ENCODE data around the gene KDSR.

Gene KDSR

GRCh38 chr18:63292831-63293683 is 73.9 kb downstream of the KDSR start:
- Histone ChIP-seq H3K9ac (ENCODE audit: low read length) (no peak overlapping the region), H3K4me2 (ENCODE audit: low read length) (peak overlapping the region; percentile 57; the same call in 1 of the 2 replicates), H3K79me2 (ENCODE audit: insufficient read depth, low read length) (peaks cover 98% of the 10 kb centered on the region)

GRCh38 chr18:63291278-63291677 is 75.7 kb downstream of the KDSR start:
- no peaks in the 10 kb centered on the region for H3K9me2 ChIP-seq (ENCODE audit: low read depth, low read length)
- no peaks in the 10 kb centered on the region for H3K27me3 ChIP-seq (ENCODE audit: insufficient read depth, low read length)
- H3K27ac ChIP-seq (ENCODE audit: low read depth, low read length, poor library complexity, severe bottlenecking): peak overlapping the region; percentile 78
- peak overlapping the region; percentile 57; the same call in 1 of the 2 replicates for H3K4me2 ChIP-seq (ENCODE audit: low read length)
- peaks cover 98% of the 10 kb centered on the region for H3K79me2 ChIP-seq (ENCODE audit: insufficient read depth, low read length)
- H3K4me1 ChIP-seq (ENCODE audit: insufficient read depth, low read length, severe bottlenecking): peaks cover 99% of the 10 kb centered on the region
- peak overlapping the region; percentile 13 for H3K4me3 ChIP-seq (ENCODE audit: low read depth, low read length, poor library complexity, severe bottlenecking)
- no peaks in the 10 kb centered on the region for H3F3A ChIP-seq (ENCODE audit: insufficient read depth, low read length)
- H2AFZ ChIP-seq (ENCODE audit: low read length): no peak overlapping the region
- TF ChIP-seq EZH2 (IDR thresholded peaks at IDR 0.05; ENCODE audit: borderline replicate concordance, low read length): no peak
- TF ChIP-seq CTCF (IDR thresholded peaks at IDR 0.05; ENCODE audit: low read length): no peak
- H3K36me3 ChIP-seq (ENCODE audit: insufficient read depth, low read length): peaks cover 96% of the 10 kb centered on the region
- no peaks in the 10 kb centered on the region for H4K20me1 ChIP-seq (ENCODE audit: insufficient read depth, low read length)
- no peaks in the 10 kb centered on the region for H3K9me3 ChIP-seq (ENCODE audit: low read length)
- H3K9ac ChIP-seq (ENCODE audit: low read length): no peak overlapping the region

More at GRCh38 chr18:63292831-63293683, 73.9 kb downstream of the KDSR start:
- Histone ChIP-seq H3K36me3 (ENCODE audit: insufficient read depth, low read length) (peaks cover 98% of the 10 kb centered on the region), H3F3A (ENCODE audit: insufficient read depth, low read length) (no peaks in the 10 kb centered on the region), H3K4me1 (ENCODE audit: insufficient read depth, low read length, severe bottlenecking) (peaks cover 98% of the 10 kb centered on the region), H3K9me3 (ENCODE audit: low read length) (no peaks in the 10 kb centered on the region), H3K4me3 (ENCODE audit: low read depth, low read length, poor library complexity, severe bottlenecking) (peak overlapping the region; percentile 13), H3K27me3 (ENCODE audit: insufficient read depth, low read length) (no peaks in the 10 kb centered on the region), H2AFZ (ENCODE audit: low read length) (no peak overlapping the region), H3K27ac (ENCODE audit: low read depth, low read length, poor library complexity, severe bottlenecking) (peak overlapping the region; percentile 78), H4K20me1 (ENCODE audit: insufficient read depth, low read length) (no peaks in the 10 kb centered on the region), H3K9me2 (ENCODE audit: low read depth, low read length) (no peaks in the 10 kb centered on the region)
- no peak for TF ChIP-seq CTCF (IDR thresholded peaks at IDR 0.05; ENCODE audit: low read length)
- no peak for TF ChIP-seq EZH2 (IDR thresholded peaks at IDR 0.05; ENCODE audit: borderline replicate concordance, low read length)

- Histone ChIP-seq H3K9me2 (ENCODE audit: low read depth, low read length) (no peaks in the 10 kb centered on the region), H3K36me3 (ENCODE audit: insufficient read depth, low read length) (peaks cover 96% of the 10 kb centered on the region), H3K27ac (ENCODE audit: low read depth, low read length, poor library complexity, severe bottlenecking) (peak overlapping the region; percentile 78), H3K79me2 (ENCODE audit: insufficient read depth, low read length) (peaks cover 98% of the 10 kb centered on the region), H3F3A (ENCODE audit: insufficient read depth, low read length) (no peaks in the 10 kb centered on the region), H3K4me3 (ENCODE audit: low read depth, low read length, poor library complexity, severe bottlenecking) (peak overlapping the region; percentile 13), H3K4me2 (ENCODE audit: low read length) (peak overlapping the region; percentile 57; the same call in 1 of the 2 replicates), H3K27me3 (ENCODE audit: insufficient read depth, low read length) (no peaks in the 10 kb centered on the region), H4K20me1 (ENCODE audit: insufficient read depth, low read length) (no peaks in the 10 kb centered on the region), H2AFZ (ENCODE audit: low read length) (no peak overlapping the region), H3K9me3 (ENCODE audit: low read length) (no peaks in the 10 kb centered on the region), H3K4me1 (ENCODE audit: insufficient read depth, low read length, severe bottlenecking) (peaks cover 99% of the 10 kb centered on the region), H3K9ac (ENCODE audit: low read length) (no peak overlapping the region)
- TF ChIP-seq EZH2 (IDR thresholded peaks at IDR 0.05; ENCODE audit: borderline replicate concordance, low read length) (no peak), CTCF (IDR thresholded peaks at IDR 0.05; ENCODE audit: low read length) (no peak)
These were observed 76.2 kb downstream of the KDSR start for GRCh38 chr18:63290821-63291200.

All from OCI-LY1 (cell line).